GM18517 (cell line): Measurements from ENCODE around the gene NUP210.
"Not testable (repeated sequence)": the region's sequence is repeated elsewhere in the genome, so short reads cannot be mapped to it uniquely, and the experiment has no call there.

Source experiments
- ATAC-seq: cut with Tn5 transposase; IDR thresholded peaks from one replicate; pipeline ENCODE4 v1.9.1; 2021; ENCODE audit warnings: mild to moderate bottlenecking, moderate library complexity; ENCODE audit not compliant: unreplicated experiment

Gene NUP210

GRCh38 chr3:13420045-13420830, at the start of gene NUP210:
Gene NUP210 (minus strand): TSS chr3:13420322. CDS start chr3:13420226, 96 bp downstream.
- ATAC-seq = peak; percentile 40

- ATAC-seq = no peak
Measured at GRCh38 chr3:13466781-13467180, 46.7 kb upstream of the NUP210 start.

- ATAC-seq = no peak
Measured at GRCh38 chr3:13465236-13465873, 45.2 kb upstream of the NUP210 start.

GRCh38 chr3:13463618-13464400, 43.7 kb upstream of the NUP210 start:
- ATAC-seq = no peak

GRCh38 chr3:13462822-13463221, 42.7 kb upstream of the NUP210 start:
- no peak for ATAC-seq

- ATAC-seq = no peak
Measured at GRCh38 chr3:13462125-13462629, 42.1 kb upstream of the NUP210 start.

GRCh38 chr3:13461169-13462124, 41.3 kb upstream of the NUP210 start:
- ATAC-seq = no peak

- ATAC-seq = no peak
Measured at GRCh38 chr3:13460341-13460736, 40.2 kb upstream of the NUP210 start.

- no peak for ATAC-seq
Measured at GRCh38 chr3:13459605-13460340, 39.7 kb upstream of the NUP210 start.

- no peak for ATAC-seq
Measured at GRCh38 chr3:13457593-13457992, 37.5 kb upstream of the NUP210 start.

GRCh38 chr3:13455644-13456043, 35.5 kb upstream of the NUP210 start:
- ATAC-seq = no peak

GRCh38 chr3:13452490-13453335, 32.6 kb upstream of the NUP210 start:
- ATAC-seq = no peak

- ATAC-seq = no peak
Measured at GRCh38 chr3:13451301-13451673, 31.2 kb upstream of the NUP210 start.

GRCh38 chr3:13442882-13443281, 22.8 kb upstream of the NUP210 start:
- ATAC-seq = not testable (repeated sequence)

- no peak for ATAC-seq
Measured at GRCh38 chr3:13440204-13440817, 20.2 kb upstream of the NUP210 start.

- not testable (repeated sequence) for ATAC-seq
Measured at GRCh38 chr3:13436213-13436612, 16.1 kb upstream of the NUP210 start.

GRCh38 chr3:13433912-13434311, 13.8 kb upstream of the NUP210 start:
- ATAC-seq = no peak

- no peak for ATAC-seq
Measured at GRCh38 chr3:13432093-13432492, 12.0 kb upstream of the NUP210 start.
